NB4 (cell line): ENCODE data around the gene PALD1.

Experiments
- POLR2A ChIP-seq: IDR thresholded peaks from 2 replicates; pipeline ENCODE4 v1.6.1; 2011; ENCODE audit warnings: mild to moderate bottlenecking; ENCODE audit not compliant: insufficient read length; ENCODE audit errors: extremely low read depth
- TF ChIP-seq, protein P1 (sequence below): IDR thresholded peaks from one replicate; pipeline ENCODE4 v1.5.1; 2012; ENCODE audit warnings: low read depth, low read length
- TF ChIP-seq, protein P2 (sequence below): IDR thresholded peaks from 2 replicates; pipeline ENCODE4 v1.6.1; 2011; ENCODE audit warnings: low read depth, low read length

DNA sequence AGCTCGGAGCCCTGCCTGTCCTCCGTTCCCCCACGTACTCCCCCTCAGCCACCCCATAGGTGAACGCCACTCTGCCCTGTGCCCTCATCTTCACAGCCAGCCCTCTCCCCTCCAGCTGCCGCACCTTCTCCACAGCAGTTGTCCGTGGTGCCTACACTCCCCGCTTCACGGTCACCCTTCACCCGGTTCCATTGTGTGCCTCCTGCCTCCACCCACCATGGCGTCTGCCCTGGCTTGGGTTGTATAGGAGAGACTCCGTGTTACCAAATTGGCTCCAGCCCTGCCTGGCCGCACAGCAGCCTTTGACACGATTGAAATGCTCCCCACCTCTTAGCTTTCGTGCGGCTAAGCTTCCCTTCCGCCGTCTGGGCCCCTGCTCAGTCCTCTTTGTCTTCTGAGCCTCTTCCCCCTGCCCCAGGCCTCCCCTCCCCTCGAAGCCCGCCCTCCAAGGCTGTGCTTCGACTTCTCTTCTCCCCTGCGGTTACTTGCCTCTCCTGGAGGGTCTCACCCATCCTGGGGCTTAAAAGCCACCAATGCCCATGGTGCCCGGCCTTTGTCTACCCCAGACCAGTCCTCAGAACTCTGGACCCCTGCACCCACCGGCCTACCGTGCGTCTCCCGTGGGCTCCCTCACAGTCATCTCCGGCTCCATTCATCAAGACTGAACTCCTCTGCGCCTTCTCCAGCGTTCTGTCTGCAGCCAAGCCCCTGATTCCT, 18.6 kb upstream of the PALD1 start:
- TF ChIP-seq, protein P1, sequence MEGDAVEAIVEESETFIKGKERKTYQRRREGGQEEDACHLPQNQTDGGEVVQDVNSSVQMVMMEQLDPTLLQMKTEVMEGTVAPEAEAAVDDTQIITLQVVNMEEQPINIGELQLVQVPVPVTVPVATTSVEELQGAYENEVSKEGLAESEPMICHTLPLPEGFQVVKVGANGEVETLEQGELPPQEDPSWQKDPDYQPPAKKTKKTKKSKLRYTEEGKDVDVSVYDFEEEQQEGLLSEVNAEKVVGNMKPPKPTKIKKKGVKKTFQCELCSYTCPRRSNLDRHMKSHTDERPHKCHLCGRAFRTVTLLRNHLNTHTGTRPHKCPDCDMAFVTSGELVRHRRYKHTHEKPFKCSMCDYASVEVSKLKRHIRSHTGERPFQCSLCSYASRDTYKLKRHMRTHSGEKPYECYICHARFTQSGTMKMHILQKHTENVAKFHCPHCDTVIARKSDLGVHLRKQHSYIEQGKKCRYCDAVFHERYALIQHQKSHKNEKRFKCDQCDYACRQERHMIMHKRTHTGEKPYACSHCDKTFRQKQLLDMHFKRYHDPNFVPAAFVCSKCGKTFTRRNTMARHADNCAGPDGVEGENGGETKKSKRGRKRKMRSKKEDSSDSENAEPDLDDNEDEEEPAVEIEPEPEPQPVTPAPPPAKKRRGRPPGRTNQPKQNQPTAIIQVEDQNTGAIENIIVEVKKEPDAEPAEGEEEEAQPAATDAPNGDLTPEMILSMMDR, result no peak
- TF ChIP-seq, protein P2, sequence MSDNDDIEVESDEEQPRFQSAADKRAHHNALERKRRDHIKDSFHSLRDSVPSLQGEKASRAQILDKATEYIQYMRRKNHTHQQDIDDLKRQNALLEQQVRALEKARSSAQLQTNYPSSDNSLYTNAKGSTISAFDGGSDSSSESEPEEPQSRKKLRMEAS, result no peak
- TF ChIP-seq POLR2A, result no peak
